HG03558 (cell line): Measurements from ENCODE around the gene POU6F2.

Experiments
- ATAC-seq: cut with Tn5 transposase; IDR thresholded peaks from one replicate; pipeline ENCODE4 v1.9.1; 2021; ENCODE audit warnings: moderate number of reproducible peaks; ENCODE audit not compliant: unreplicated experiment; ENCODE audit errors: extremely low read depth

Gene POU6F2

GRCh38 chr7:39414224-39415035, 436.7 kb downstream of the POU6F2 start:
- peak; percentile 54 for ATAC-seq

- no peak for ATAC-seq
These were observed 437.5 kb downstream of the POU6F2 start for GRCh38 chr7:39415091-39415787.

- no peak for ATAC-seq
These were observed 439.2 kb downstream of the POU6F2 start for GRCh38 chr7:39416866-39417265.

- ATAC-seq, result no peak
These were observed 439.9 kb downstream of the POU6F2 start for GRCh38 chr7:39417642-39418041.

- no peak for ATAC-seq
These were observed 443.5 kb downstream of the POU6F2 start for GRCh38 chr7:39421251-39421650.

DNA sequence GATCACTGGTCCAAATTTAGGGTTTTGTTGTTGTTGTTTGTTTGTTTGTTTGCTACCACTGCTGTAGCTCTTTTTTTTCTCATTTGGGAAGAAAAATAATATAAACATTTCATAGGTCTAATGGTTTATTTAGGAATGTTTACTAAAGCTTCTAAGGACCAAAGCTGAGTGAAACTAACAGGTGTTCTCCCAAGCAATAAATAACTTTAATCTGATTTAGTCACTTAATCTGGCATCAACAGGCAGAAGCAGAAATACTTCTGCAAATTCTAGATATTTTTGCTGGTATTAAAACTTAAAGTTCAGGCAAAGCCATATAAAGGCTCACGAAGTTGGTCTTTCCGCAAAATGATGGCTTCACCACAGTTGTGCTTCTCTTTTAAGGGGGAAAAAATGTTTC, 444.0 kb downstream of the POU6F2 start:
- ATAC-seq, result no peak

GRCh38 chr7:39428221-39428620, 450.5 kb downstream of the POU6F2 start:
- ATAC-seq, result no peak

GRCh38 chr7:39429421-39429820, 451.7 kb downstream of the POU6F2 start:
- ATAC-seq, result no peak

GRCh38 chr7:39430441-39430840, 452.7 kb downstream of the POU6F2 start:
- ATAC-seq, result no peak

DNA sequence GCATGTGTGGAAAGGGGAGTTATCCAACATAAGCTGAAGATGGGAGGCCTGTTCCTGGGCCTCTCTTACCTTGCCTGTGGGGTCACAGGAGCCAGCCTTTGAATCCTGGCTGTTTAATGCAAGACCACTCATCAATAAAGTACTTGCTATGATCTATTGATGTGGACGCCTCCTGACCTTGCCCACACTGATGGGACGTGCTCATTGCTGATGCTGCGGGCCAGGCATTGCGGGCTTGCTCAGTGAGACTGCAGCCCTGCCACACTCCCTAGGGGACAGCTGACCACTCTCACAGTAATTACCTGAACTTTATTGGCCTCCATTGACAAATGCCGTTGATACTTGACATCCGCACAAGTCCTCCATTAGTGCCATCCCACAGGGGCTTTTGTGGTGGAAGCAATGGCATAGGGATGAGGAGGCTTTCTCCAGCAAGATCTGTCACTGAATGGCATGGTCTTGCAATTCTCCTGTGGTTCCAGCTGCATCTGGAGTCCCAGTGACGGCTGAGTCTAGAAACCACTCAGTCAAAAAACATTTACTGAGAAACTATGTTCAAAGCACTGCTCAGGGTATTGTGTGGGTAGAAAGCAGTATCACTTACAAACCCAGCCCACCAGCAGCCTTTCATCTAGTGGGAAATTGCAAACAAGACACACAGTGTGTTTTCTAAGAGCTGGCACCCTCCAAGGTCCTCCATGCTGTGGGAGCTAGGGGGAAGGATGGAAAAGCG, 453.4 kb downstream of the POU6F2 start:
- no peak for ATAC-seq

- ATAC-seq, result no peak
These were observed 454.7 kb downstream of the POU6F2 start for GRCh38 chr7:39432368-39432767.

DNA sequence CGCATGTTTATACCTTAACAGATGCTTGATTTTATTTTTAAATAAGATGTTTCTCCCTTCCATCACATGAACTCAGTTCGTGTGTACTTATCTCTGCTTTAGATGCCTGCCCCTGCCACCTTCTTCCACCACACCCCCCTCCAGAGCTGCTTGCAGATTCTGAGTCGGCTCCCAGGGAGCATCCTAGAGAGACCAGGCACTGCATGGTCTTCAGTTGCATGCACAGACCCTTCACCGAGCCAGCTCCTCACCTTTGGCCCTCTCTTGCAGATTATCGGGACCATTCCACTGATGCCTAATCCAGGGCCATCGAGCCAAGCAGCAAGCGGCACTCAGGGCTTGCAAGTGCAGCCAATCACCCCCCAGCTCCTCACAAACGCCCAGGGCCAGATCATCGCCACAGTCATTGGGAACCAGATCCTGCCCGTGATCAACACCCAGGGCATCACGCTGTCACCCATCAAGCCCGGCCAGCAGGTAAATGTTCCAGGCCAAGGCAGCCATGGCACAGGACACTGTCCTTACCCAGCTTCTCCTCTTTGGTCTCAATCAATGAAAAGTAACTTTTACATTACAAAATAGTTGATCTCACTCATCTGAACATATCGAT, 455.2 kb downstream of the POU6F2 start:
- ATAC-seq, result no peak

DNA sequence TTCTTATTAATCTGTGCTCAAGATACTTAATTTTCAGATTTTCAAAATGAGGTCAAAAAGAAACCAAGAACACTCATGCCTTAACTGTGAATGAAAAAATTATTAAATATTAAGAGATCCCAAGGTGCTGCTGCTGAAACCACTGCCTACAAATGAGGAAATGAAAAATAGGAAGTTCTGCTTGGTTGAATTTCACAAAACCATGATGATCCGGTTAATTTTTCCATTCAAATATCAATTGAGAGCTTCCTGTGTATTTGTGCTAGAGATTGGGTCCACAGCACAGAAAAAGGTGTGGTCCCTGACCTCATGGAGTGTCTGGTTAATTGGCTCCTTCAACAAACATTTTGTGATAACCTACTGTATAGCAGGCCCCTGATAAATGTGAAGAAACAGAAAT, 455.8 kb downstream of the POU6F2 start:
- ATAC-seq, result no peak

DNA sequence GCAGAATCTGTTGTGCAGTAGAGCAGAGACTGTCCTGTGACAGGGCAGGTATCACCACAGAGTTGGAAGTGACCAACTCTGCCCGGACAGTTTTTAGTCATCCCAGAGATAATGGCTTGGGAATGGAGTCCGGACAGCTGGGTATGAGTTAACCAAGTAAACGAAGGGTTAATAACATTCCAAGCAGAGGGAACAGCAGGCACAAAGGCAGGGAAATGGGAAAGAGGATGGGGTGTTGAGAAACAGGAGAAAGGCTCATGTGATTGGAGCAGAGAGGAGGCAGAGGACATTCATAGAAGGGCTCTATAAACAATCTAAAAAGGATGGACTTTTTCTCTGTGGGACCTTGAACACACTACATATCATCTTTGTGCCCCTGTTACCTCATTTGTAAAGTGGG, 456.3 kb downstream of the POU6F2 start:
- ATAC-seq, result no peak

- no peak for ATAC-seq
These were observed 468.8 kb downstream of the POU6F2 start for GRCh38 chr7:39446546-39446945.

- ATAC-seq, result no peak
These were observed 474.2 kb downstream of the POU6F2 start for GRCh38 chr7:39451901-39452300.

DNA sequence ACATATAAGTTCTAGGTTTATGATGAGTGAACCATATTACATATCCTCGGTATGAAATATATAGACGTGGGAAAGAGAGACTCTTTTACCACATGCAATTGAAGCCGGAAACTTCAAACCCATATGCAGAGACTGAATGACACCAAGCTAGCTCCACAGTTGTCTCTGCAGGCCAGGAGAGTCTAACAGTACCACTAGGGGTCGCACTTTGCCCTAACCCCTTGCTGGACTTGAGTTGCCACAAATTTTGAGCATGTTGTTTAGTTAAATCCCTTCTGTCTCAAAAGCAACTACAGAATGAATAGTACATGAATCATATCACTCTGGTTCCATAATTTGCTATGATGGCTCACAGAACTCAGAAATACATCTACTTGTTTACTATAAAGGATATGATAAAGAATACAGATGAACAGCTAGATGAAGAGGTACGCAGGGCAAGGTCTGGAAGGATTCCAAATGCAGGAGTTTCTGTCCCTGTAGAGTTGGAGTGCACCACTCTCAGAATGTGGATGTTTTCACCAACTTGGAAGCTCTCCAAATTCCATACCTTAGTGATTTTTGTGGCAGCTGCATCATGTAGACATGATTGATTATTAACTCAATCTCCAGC, 476.1 kb downstream of the POU6F2 start:
- ATAC-seq, result peak; percentile 64

GRCh38 chr7:39458061-39458745, 480.5 kb downstream of the POU6F2 start:
- no peak for ATAC-seq

DNA sequence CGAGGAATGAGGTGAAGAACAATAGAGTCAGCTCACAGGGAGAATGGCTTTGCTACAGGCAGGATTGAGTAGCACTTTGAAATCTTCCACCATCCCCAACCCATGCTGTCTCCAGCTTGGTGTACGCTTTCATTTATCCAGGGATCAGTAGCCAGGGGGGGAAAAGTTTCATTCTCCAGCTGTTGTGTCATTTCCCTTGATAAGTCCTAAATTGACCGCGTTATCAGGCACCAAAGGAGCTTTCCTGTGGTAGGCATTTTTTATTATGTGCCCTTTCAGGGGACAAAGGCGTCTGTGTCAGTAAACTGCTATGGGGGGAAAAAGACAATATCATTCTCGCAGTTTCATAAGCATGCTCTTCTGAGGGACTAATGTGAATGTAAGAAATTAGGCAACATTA, 481.9 kb downstream of the POU6F2 start:
- ATAC-seq, result no peak

- no peak for ATAC-seq
These were observed 482.8 kb downstream of the POU6F2 start for GRCh38 chr7:39460486-39460885.
